Measurements from ENCODE around the gene KAT2B. TPM values are rescaled to one million over a fixed set of nuclear protein-coding genes. Genes with fewer than 3 reads are reported as not detected.
"Not testable (repeated sequence)": the region's sequence is repeated elsewhere in the genome, so short reads cannot be mapped to it uniquely, and the experiment has no call there.

The KAT2B gene
- total RNA-seq, 1 donor from 2014 or later: 8.4 TPM

DNA sequence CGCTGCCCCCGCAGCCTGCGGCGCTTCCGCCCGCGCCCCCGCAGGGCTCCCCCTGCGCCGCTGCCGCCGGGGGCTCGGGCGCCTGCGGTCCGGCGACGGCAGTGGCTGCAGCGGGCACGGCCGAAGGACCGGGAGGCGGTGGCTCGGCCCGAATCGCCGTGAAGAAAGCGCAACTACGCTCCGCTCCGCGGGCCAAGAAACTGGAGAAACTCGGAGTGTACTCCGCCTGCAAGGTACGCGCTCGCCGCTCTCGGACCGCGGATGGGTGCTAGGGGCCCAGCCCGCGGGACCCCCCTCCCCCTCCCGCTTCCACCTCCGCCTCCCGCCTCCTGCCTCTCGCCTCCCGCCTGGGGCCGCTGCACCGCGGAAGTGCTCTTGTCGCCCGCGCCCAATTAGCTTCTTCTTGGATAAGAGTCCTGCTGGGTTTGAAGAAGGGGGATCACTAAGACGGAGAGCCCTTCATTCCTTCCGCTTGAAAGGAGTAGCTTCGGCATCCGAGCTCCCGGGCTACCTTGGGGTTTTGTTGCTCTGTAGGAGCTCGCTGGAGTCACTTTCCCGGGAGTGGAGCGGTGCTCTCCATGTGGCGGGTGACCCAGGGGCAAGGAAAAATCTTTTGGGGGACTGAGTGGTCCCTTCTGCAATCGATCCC is 426 bp downstream of the KAT2B start:
- Histone ChIP-seq H3K9me3 (ENCODE audit: control insufficient read depth in 3 of 3, low read length in 3 of 3) (no peaks in the 10 kb centered on the region), H3K4me3 (ENCODE audit: low read length in 3 of 3) (peak overlapping the region; percentile 87 to 94 (median 92)), H3K9ac (ENCODE audit: low read depth in 1 of 3, low read length in 3 of 3) (peak overlapping the region; percentile 82 to 97 (median 90)), H3K27ac (ENCODE audit: low read depth, low read length) (peak overlapping the region; percentile 93), H3K27me3 (ENCODE audit: control insufficient read depth in 3 of 3, insufficient read depth in 3 of 3, low read length in 3 of 3) (no peaks in the 10 kb centered on the region), H3K4me1 (ENCODE audit: control insufficient read depth in 3 of 3, insufficient read depth in 3 of 3, low read length in 3 of 3) (peaks cover 22 to 38% (median 33%) of the 10 kb centered on the region in 3 donors), H3K36me3 (ENCODE audit: control insufficient read depth in 3 of 3, insufficient read depth in 3 of 3, low read length in 3 of 3) (no peaks in the 10 kb centered on the region)

- Histone ChIP-seq H3K36me3 (ENCODE audit: control insufficient read depth in 3 of 3, insufficient read depth in 3 of 3, low read length in 3 of 3) (no peaks in the 10 kb centered on the region), H3K27ac (ENCODE audit: low read depth, low read length) (peak overlapping the region; percentile 93), H3K9me3 (ENCODE audit: control insufficient read depth in 3 of 3, low read length in 3 of 3) (no peaks in the 10 kb centered on the region), H3K27me3 (ENCODE audit: control insufficient read depth in 3 of 3, insufficient read depth in 3 of 3, low read length in 3 of 3) (no peaks in the 10 kb centered on the region), H3K4me3 (ENCODE audit: low read length in 3 of 3) (peak overlapping the region; percentile 87 to 94 (median 92)), H3K9ac (ENCODE audit: low read depth in 1 of 3, low read length in 3 of 3) (peak overlapping the region; percentile 82 to 97 (median 90)), H3K4me1 (ENCODE audit: control insufficient read depth in 3 of 3, insufficient read depth in 3 of 3, low read length in 3 of 3) (peaks cover 22 to 38% (median 33%) of the 10 kb centered on the region in 3 donors)
These were observed 1.0 kb downstream of the KAT2B start for GRCh38 chr3:20041197-20041780.

DNA sequence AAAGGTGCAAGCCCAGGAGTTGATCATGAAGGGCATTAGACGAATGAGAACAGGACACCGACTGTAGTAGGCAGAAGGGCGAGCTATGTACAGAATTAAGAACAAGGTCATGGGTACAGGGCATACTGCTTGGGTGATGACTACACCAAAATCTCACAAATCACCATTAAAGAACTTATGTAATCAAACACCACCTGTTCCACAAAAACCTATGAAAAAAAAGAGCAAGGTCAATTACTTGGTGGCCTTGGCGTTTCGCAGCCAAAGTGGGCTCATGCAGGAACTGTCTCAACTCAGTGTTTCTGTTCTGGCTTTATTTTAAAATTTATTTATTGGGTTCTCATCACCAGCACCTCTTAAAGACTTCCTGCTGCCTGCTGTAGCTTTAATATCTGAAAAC is 2.1 kb downstream of the KAT2B start:
- Histone ChIP-seq H3K4me1 (ENCODE audit: control insufficient read depth in 3 of 3, insufficient read depth in 3 of 3, low read length in 3 of 3) (peaks cover 23 to 39% (median 33%) of the 10 kb centered on the region in 3 donors), H3K27ac (ENCODE audit: low read depth, low read length) (no peak overlapping the region), H3K9ac (ENCODE audit: low read depth in 1 of 3, low read length in 3 of 3) (peak overlapping the region in 2 of 3 donors; percentile 9 to 97), H3K27me3 (ENCODE audit: control insufficient read depth in 3 of 3, insufficient read depth in 3 of 3, low read length in 3 of 3) (no peaks in the 10 kb centered on the region), H3K9me3 (ENCODE audit: control insufficient read depth in 3 of 3, low read length in 3 of 3) (no peaks in the 10 kb centered on the region), H3K4me3 (ENCODE audit: low read length in 3 of 3) (peak overlapping the region in 2 of 3 donors; percentile 87 to 94), H3K36me3 (ENCODE audit: control insufficient read depth in 3 of 3, insufficient read depth in 3 of 3, low read length in 3 of 3) (no peaks in the 10 kb centered on the region)

- no peaks in the 10 kb centered on the region for H3K36me3 ChIP-seq (ENCODE audit: control insufficient read depth in 3 of 3, insufficient read depth in 3 of 3, low read length in 3 of 3)
- no peaks in the 10 kb centered on the region for H3K27me3 ChIP-seq (ENCODE audit: control insufficient read depth in 3 of 3, insufficient read depth in 3 of 3, low read length in 3 of 3)
- H3K9ac ChIP-seq (ENCODE audit: low read depth in 1 of 3, low read length in 3 of 3): peak overlapping the region; percentile 6 to 57 (median 33)
- peak overlapping the region; percentile 0 to 62 (median 57) for H3K4me3 ChIP-seq (ENCODE audit: low read length in 3 of 3)
- H3K4me1 ChIP-seq (ENCODE audit: control insufficient read depth in 3 of 3, insufficient read depth in 3 of 3, low read length in 3 of 3): peaks cover 30 to 45% (median 37%) of the 10 kb centered on the region in 3 donors
- H3K27ac ChIP-seq (ENCODE audit: low read depth, low read length): peak overlapping the region; percentile 66
- H3K9me3 ChIP-seq (ENCODE audit: control insufficient read depth in 3 of 3, low read length in 3 of 3): no peaks in the 10 kb centered on the region
These were observed 3.1 kb downstream of the KAT2B start for GRCh38 chr3:20043396-20043795.

GRCh38 chr3:20043825-20044224 is 3.6 kb downstream of the KAT2B start:
- Histone ChIP-seq H3K27me3 (ENCODE audit: control insufficient read depth in 3 of 3, insufficient read depth in 3 of 3, low read length in 3 of 3) (no peaks in the 10 kb centered on the region), H3K4me1 (ENCODE audit: control insufficient read depth in 3 of 3, insufficient read depth in 3 of 3, low read length in 3 of 3) (peaks cover 30 to 40% (median 37%) of the 10 kb centered on the region in 3 donors), H3K27ac (ENCODE audit: low read depth, low read length) (peak overlapping the region; percentile 66), H3K9me3 (ENCODE audit: control insufficient read depth in 3 of 3, low read length in 3 of 3) (no peaks in the 10 kb centered on the region), H3K36me3 (ENCODE audit: control insufficient read depth in 3 of 3, insufficient read depth in 3 of 3, low read length in 3 of 3) (no peaks in the 10 kb centered on the region), H3K4me3 (ENCODE audit: low read length in 3 of 3) (peak overlapping the region in 2 of 3 donors; percentile 0 to 62), H3K9ac (ENCODE audit: low read depth in 1 of 3, low read length in 3 of 3) (peak overlapping the region; percentile 6 to 57 (median 33))

DNA sequence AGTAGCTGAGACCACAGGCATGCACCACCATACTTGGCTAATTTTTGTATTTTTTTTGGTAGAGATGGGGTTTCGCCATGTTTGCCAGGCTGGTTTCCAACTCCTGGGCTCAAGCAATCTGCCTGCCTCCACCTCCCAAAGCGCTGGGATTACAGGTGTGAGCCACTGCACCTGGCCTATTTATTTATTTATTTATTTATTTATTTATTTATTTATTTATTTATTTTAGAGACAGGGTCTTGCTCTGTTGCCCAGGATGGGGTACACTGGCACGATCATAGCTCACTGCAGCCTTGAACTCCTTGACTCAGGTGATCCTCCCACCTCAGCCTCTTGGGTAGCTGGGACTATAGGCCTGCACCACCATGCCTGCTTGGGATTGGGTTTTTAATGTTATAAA is 4.9 kb downstream of the KAT2B start:
- H3K9me3 ChIP-seq (ENCODE audit: control insufficient read depth in 3 of 3, low read length in 3 of 3): not testable (repeated sequence)

DNA sequence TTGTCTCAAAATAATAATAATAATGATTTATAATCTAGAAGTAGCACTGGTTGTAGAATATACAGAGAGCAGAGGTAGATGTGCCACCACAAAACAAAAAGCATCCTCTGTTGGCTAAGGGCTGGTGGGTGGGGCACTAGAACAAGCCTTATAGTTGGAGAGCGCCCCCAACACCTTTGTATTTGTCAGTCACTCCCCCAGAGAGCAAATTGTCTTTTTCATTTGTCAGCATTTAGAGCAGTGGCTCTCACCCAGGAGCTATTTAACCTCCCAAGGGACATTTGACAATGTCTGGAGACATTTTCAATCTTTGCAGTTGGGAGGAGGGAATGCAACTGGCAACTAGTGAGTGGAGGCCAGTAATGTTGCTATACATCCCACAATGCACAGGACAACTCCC is 6.3 kb downstream of the KAT2B start:
- Histone ChIP-seq H3K27ac (ENCODE audit: low read depth, low read length) (no peak overlapping the region), H3K4me3 (ENCODE audit: low read length in 3 of 3) (no peak overlapping the region), H3K36me3 (ENCODE audit: control insufficient read depth in 3 of 3, insufficient read depth in 3 of 3, low read length in 3 of 3) (no peaks in the 10 kb centered on the region), H3K9ac (ENCODE audit: low read depth in 1 of 3, low read length in 3 of 3) (no peak overlapping the region), H3K27me3 (ENCODE audit: control insufficient read depth in 3 of 3, insufficient read depth in 3 of 3, low read length in 3 of 3) (no peaks in the 10 kb centered on the region), H3K4me1 (ENCODE audit: control insufficient read depth in 3 of 3, insufficient read depth in 3 of 3, low read length in 3 of 3) (peaks cover 32 to 44% (median 38%) of the 10 kb centered on the region in 3 donors), H3K9me3 (ENCODE audit: control insufficient read depth in 3 of 3, low read length in 3 of 3) (no peaks in the 10 kb centered on the region)

More for the DNA sequence above, 4.9 kb downstream of the KAT2B start:
- H3K9ac ChIP-seq (ENCODE audit: low read depth in 1 of 3, low read length in 3 of 3); H3K27ac ChIP-seq (ENCODE audit: low read depth, low read length); H3K36me3 ChIP-seq (ENCODE audit: control insufficient read depth in 3 of 3, insufficient read depth in 3 of 3, low read length in 3 of 3); H3K27me3 ChIP-seq (ENCODE audit: control insufficient read depth in 3 of 3, insufficient read depth in 3 of 3, low read length in 3 of 3); H3K4me3 ChIP-seq (ENCODE audit: low read length in 3 of 3): not testable (repeated sequence)
- peaks cover 30 to 39% (median 39%) of the 10 kb centered on the region in 3 donors for H3K4me1 ChIP-seq (ENCODE audit: control insufficient read depth in 3 of 3, insufficient read depth in 3 of 3, low read length in 3 of 3)

DNA sequence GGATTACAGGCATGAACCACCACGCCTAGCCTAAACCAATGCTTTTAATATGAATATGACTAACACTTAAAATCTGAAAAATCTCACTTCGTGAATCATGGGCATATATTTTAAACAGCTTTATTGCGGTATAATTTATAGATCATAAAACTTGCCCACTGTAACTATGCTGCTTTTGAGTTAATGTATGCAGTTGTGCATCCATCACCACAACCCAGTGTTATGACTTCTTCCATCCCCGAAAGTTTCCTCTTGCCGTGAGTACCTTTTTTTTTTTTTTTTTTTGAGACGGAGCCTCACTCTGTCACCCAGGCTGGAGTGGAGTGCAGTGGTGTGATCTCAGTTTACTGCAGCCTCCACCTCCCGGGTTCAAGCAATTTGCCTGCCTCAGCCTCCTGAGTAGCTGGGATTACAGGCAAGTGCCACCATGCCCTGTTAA is 7.1 kb downstream of the KAT2B start:
- Histone ChIP-seq H3K36me3 (ENCODE audit: control insufficient read depth in 3 of 3, insufficient read depth in 3 of 3, low read length in 3 of 3) (no peaks in the 10 kb centered on the region), H3K27ac (ENCODE audit: low read depth, low read length) (no peak overlapping the region), H3K4me3 (ENCODE audit: low read length in 3 of 3) (no peak overlapping the region), H3K4me1 (ENCODE audit: control insufficient read depth in 3 of 3, insufficient read depth in 3 of 3, low read length in 3 of 3) (peaks cover 24 to 36% (median 30%) of the 10 kb centered on the region in 3 donors), H3K9me3 (ENCODE audit: control insufficient read depth in 3 of 3, low read length in 3 of 3) (no peaks in the 10 kb centered on the region), H3K27me3 (ENCODE audit: control insufficient read depth in 3 of 3, insufficient read depth in 3 of 3, low read length in 3 of 3) (no peaks in the 10 kb centered on the region), H3K9ac (ENCODE audit: low read depth in 1 of 3, low read length in 3 of 3) (no peak overlapping the region)

GRCh38 chr3:20047976-20048883 is 8.0 kb downstream of the KAT2B start:
- H3K9me3 ChIP-seq (ENCODE audit: control insufficient read depth in 3 of 3, low read length in 3 of 3): no peaks in the 10 kb centered on the region
- peak overlapping the region in 1 of 3 donors; percentile 33 for H3K9ac ChIP-seq (ENCODE audit: low read depth in 1 of 3, low read length in 3 of 3)
- H3K27ac ChIP-seq (ENCODE audit: low read depth, low read length): no peak overlapping the region
- no peaks in the 10 kb centered on the region for H3K27me3 ChIP-seq (ENCODE audit: control insufficient read depth in 3 of 3, insufficient read depth in 3 of 3, low read length in 3 of 3)
- peaks cover 16 to 27% (median 22%) of the 10 kb centered on the region in 3 donors for H3K4me1 ChIP-seq (ENCODE audit: control insufficient read depth in 3 of 3, insufficient read depth in 3 of 3, low read length in 3 of 3)
- no peaks in the 10 kb centered on the region for H3K36me3 ChIP-seq (ENCODE audit: control insufficient read depth in 3 of 3, insufficient read depth in 3 of 3, low read length in 3 of 3)
- peak overlapping the region in 1 of 3 donors; percentile 19 for H3K4me3 ChIP-seq (ENCODE audit: low read length in 3 of 3)
